Stimulated activated CD4-positive, alpha-beta T cell treated with anti-CD3 and anti-CD28 coated beads, Interleukin-15, amount 100 ng/mL, for 48 hours (primary cell): ENCODE results near the gene GFRA1.
"Not testable (repeated sequence)": the region's sequence is repeated elsewhere in the genome, so short reads cannot be mapped to it uniquely, and the experiment has no call there.

Source experiments
- DNase-seq, 2 donors: peaks; one replicate each; pipeline ENCODE4 v3.0.0-alpha.2; 2020; ENCODE audit warnings: low read depth in 2 of 2

Gene GFRA1

GRCh38 chr10:116067825-116068224 is 205.2 kb downstream of the GFRA1 start:
- no peak for DNase-seq

- DNase-seq = no peak
These were observed 209.9 kb downstream of the GFRA1 start for GRCh38 chr10:116063107-116063506.

- no peak for DNase-seq
These were observed 212.1 kb downstream of the GFRA1 start for GRCh38 chr10:116060864-116061263.

- no peak for DNase-seq
These were observed 213.7 kb downstream of the GFRA1 start for GRCh38 chr10:116059320-116059719.

GRCh38 chr10:116056445-116057293 is 216.3 kb downstream of the GFRA1 start:
- DNase-seq = no peak

GRCh38 chr10:116055917-116056252 is 217.1 kb downstream of the GFRA1 start:
- no peak for DNase-seq

- no peak for DNase-seq
These were observed 217.6 kb downstream of the GFRA1 start for GRCh38 chr10:116055252-116055916.

GRCh38 chr10:116053910-116054309 is 219.1 kb downstream of the GFRA1 start:
- no peak for DNase-seq

- DNase-seq = not testable (repeated sequence)
These were observed 219.8 kb downstream of the GFRA1 start for GRCh38 chr10:116053009-116053730.

GRCh38 chr10:116052522-116052921 is 220.5 kb downstream of the GFRA1 start:
- DNase-seq = not testable (repeated sequence)

GRCh38 chr10:116049974-116050304 is 223.1 kb downstream of the GFRA1 start:
- DNase-seq = no peak

- no peak for DNase-seq
These were observed 223.6 kb downstream of the GFRA1 start for GRCh38 chr10:116049158-116049973.

- no peak for DNase-seq
These were observed 227.3 kb downstream of the GFRA1 start for GRCh38 chr10:116045366-116046356.

- no peak for DNase-seq
These were observed 228.2 kb downstream of the GFRA1 start for GRCh38 chr10:116044801-116045248.

GRCh38 chr10:116043861-116044260 is 229.1 kb downstream of the GFRA1 start:
- DNase-seq = no peak

- DNase-seq = no peak
These were observed 229.7 kb downstream of the GFRA1 start for GRCh38 chr10:116043304-116043703.

- no peak for DNase-seq
These were observed 231.1 kb downstream of the GFRA1 start for GRCh38 chr10:116041948-116042347.

- no peak for DNase-seq
These were observed 233.4 kb downstream of the GFRA1 start for GRCh38 chr10:116039612-116040011.

GRCh38 chr10:116038259-116038658 is 234.7 kb downstream of the GFRA1 start:
- no peak for DNase-seq

- not testable (repeated sequence) for DNase-seq
These were observed 237.6 kb downstream of the GFRA1 start for GRCh38 chr10:116035406-116035805.

GRCh38 chr10:116030576-116030975 is 242.4 kb downstream of the GFRA1 start:
- DNase-seq = no peak
